ENCODE measurements around the gene GBP1. TPM values are rescaled to one million over a fixed set of nuclear protein-coding genes. Genes with fewer than 3 reads are reported as not detected.

The GBP1 gene
- total RNA-seq, 1 experiment from 2014 or later, result 23.5 TPM

- DNase-seq (ENCODE audit: low spot score), result no peak
These were observed 59.5 kb downstream of the GBP1 start for GRCh38 chr1:89005286-89006151.

Other genes starting within 250 kb of the GBP1 start
- 42.5 and 56.3 TPM in 2 replicates for gene GTF2B, start 173.6 kb downstream of the GBP1 start, total RNA-seq (2014; rRNA removed; shearing (Covaris generic))
- gene KYAT3, start 72.6 kb downstream of the GBP1 start, total RNA-seq (2014; rRNA removed; shearing (Covaris generic)), result 6.6 and 9.6 TPM in 2 replicates
- 4.8 and 11.2 TPM in 2 replicates for gene RBMXL1, start 72.6 kb downstream of the GBP1 start, total RNA-seq (2014; rRNA removed; shearing (Covaris generic))
- 2.1 and 2.4 TPM in 2 replicates for gene GBP3, start 42.3 kb downstream of the GBP1 start, total RNA-seq (2014; rRNA removed; shearing (Covaris generic))
- 47.0 and 48.5 TPM in 2 replicates for gene GBP2, start 60.9 kb upstream of the GBP1 start, total RNA-seq (2014; rRNA removed; shearing (Covaris generic))
- not detected in 2 replicates for gene GBP7, start 110.8 kb upstream of the GBP1 start, total RNA-seq (2014; rRNA removed; shearing (Covaris generic))
- gene GBP4, start 133.7 kb upstream of the GBP1 start, total RNA-seq (2014; rRNA removed; shearing (Covaris generic)), result 1.0 and 2.5 TPM in 2 replicates
- gene GBP5, start 207.7 kb upstream of the GBP1 start, total RNA-seq (2014; rRNA removed; shearing (Covaris generic)), result 0.25 TPM in 1 of 2 replicates, not detected in the other